ENCODE data around the gene SGMS1.
"Not testable (repeated sequence)": the region's sequence is repeated elsewhere in the genome, so short reads cannot be mapped to it uniquely, and the experiment has no call there.

SGMS1 gene

GRCh38 chr10:50456719-50457118, 167.0 kb downstream of the SGMS1 start:
- peaks cover 5% of the 10 kb centered on the region for H3K36me3 ChIP-seq (ENCODE audit: insufficient read depth, insufficient read length, low read length)
- H3K4me1 ChIP-seq (ENCODE audit: insufficient read depth, insufficient read length): no peaks in the 10 kb centered on the region
- no peaks in the 10 kb centered on the region for H3K27me3 ChIP-seq (ENCODE audit: insufficient read depth, insufficient read length)
- no peak for TF ChIP-seq SUZ12 (IDR thresholded peaks at IDR 0.05; ENCODE audit: extremely low read depth, insufficient read depth, insufficient read length)
- no peak for TF ChIP-seq ZNF274 (IDR thresholded peaks at IDR 0.05; ENCODE audit: low read depth, low read length)
- DNase-seq (ENCODE audit: low read depth, low spot score): no peak
- H3K4me3 ChIP-seq (ENCODE audit: insufficient read length, low read depth): no peak overlapping the region
- no peak overlapping the region for H3K9ac ChIP-seq (ENCODE audit: insufficient read length, low read depth)
- H3K9me3 ChIP-seq (ENCODE audit: insufficient read depth, low read length): no peaks in the 10 kb centered on the region

GRCh38 chr10:50453940-50454339, 169.8 kb downstream of the SGMS1 start:
- Histone ChIP-seq H3K27me3 (ENCODE audit: insufficient read depth, insufficient read length) (no peaks in the 10 kb centered on the region), H3K4me1 (ENCODE audit: insufficient read depth, insufficient read length) (no peaks in the 10 kb centered on the region)
- TF ChIP-seq YY1 (IDR thresholded peaks at IDR 0.05; ENCODE audit: insufficient read depth, insufficient read length): no peak
- TF ChIP-seq ZNF274 (IDR thresholded peaks at IDR 0.05; ENCODE audit: low read depth, low read length): no peak
- no peak for TF ChIP-seq SUZ12 (IDR thresholded peaks at IDR 0.05; ENCODE audit: extremely low read depth, insufficient read depth, insufficient read length)

GRCh38 chr10:50452603-50453002, 171.2 kb downstream of the SGMS1 start:
- Histone ChIP-seq H3K4me3 (ENCODE audit: insufficient read length, low read depth) (no peak overlapping the region), H3K9ac (ENCODE audit: insufficient read length, low read depth) (no peak overlapping the region), H3K4me1 (ENCODE audit: insufficient read depth, insufficient read length) (no peaks in the 10 kb centered on the region), H3K36me3 (ENCODE audit: insufficient read depth, insufficient read length, low read length) (no peaks in the 10 kb centered on the region), H3K9me3 (ENCODE audit: insufficient read depth, low read length) (no peaks in the 10 kb centered on the region), H3K27me3 (ENCODE audit: insufficient read depth, insufficient read length) (no peaks in the 10 kb centered on the region)
- no peak for DNase-seq (ENCODE audit: low read depth, low spot score)
- TF ChIP-seq YY1 (IDR thresholded peaks at IDR 0.05; ENCODE audit: insufficient read depth, insufficient read length) (no peak), ZNF274 (IDR thresholded peaks at IDR 0.05; ENCODE audit: low read depth, low read length) (no peak), SUZ12 (IDR thresholded peaks at IDR 0.05; ENCODE audit: extremely low read depth, insufficient read depth, insufficient read length) (no peak)

More at GRCh38 chr10:50453940-50454339, 169.8 kb downstream of the SGMS1 start:
- no peak overlapping the region for H3K4me3 ChIP-seq (ENCODE audit: insufficient read length, low read depth)
- no peaks in the 10 kb centered on the region for H3K9me3 ChIP-seq (ENCODE audit: insufficient read depth, low read length)
- H3K36me3 ChIP-seq (ENCODE audit: insufficient read depth, insufficient read length, low read length): no peaks in the 10 kb centered on the region
- H3K9ac ChIP-seq (ENCODE audit: insufficient read length, low read depth): no peak overlapping the region
- no peak for DNase-seq (ENCODE audit: low read depth, low spot score)

- peaks cover 6% of the 10 kb centered on the region; the same call in 1 of the 2 replicates for H3K9me3 ChIP-seq (ENCODE audit: insufficient read depth, low read length)
- H3K36me3 ChIP-seq (ENCODE audit: insufficient read depth, insufficient read length, low read length): no peaks in the 10 kb centered on the region
- H3K27me3 ChIP-seq (ENCODE audit: insufficient read depth, insufficient read length): no peaks in the 10 kb centered on the region
- no peak overlapping the region for H3K9ac ChIP-seq (ENCODE audit: insufficient read length, low read depth)
- TF ChIP-seq YY1 (IDR thresholded peaks at IDR 0.05; ENCODE audit: insufficient read depth, insufficient read length) (no peak), ZNF274 (IDR thresholded peaks at IDR 0.05; ENCODE audit: low read depth, low read length) (no peak), SUZ12 (IDR thresholded peaks at IDR 0.05; ENCODE audit: extremely low read depth, insufficient read depth, insufficient read length) (no peak)
- no peak overlapping the region for H3K4me3 ChIP-seq (ENCODE audit: insufficient read length, low read depth)
- H3K4me1 ChIP-seq (ENCODE audit: insufficient read depth, insufficient read length): no peaks in the 10 kb centered on the region
- DNase-seq (ENCODE audit: low read depth, low spot score): no peak
These were observed 176.1 kb downstream of the SGMS1 start for GRCh38 chr10:50447691-50448090.

- not testable (repeated sequence) for H3K9ac ChIP-seq (ENCODE audit: insufficient read length, low read depth); H3K9me3 ChIP-seq (ENCODE audit: insufficient read depth, low read length); H3K36me3 ChIP-seq (ENCODE audit: insufficient read depth, insufficient read length, low read length); H3K4me3 ChIP-seq (ENCODE audit: insufficient read length, low read depth); H3K4me1 ChIP-seq (ENCODE audit: insufficient read depth, insufficient read length); H3K27me3 ChIP-seq (ENCODE audit: insufficient read depth, insufficient read length)
- DNase-seq (ENCODE audit: low read depth, low spot score): peak; percentile 15
These were observed 178.0 kb downstream of the SGMS1 start for GRCh38 chr10:50445777-50446176.

GRCh38 chr10:50440489-50440888, 183.3 kb downstream of the SGMS1 start:
- Histone ChIP-seq H3K9ac (ENCODE audit: insufficient read length, low read depth) (no peak overlapping the region), H3K27me3 (ENCODE audit: insufficient read depth, insufficient read length) (no peaks in the 10 kb centered on the region), H3K36me3 (ENCODE audit: insufficient read depth, insufficient read length, low read length) (no peaks in the 10 kb centered on the region), H3K9me3 (ENCODE audit: insufficient read depth, low read length) (no peaks in the 10 kb centered on the region), H3K4me1 (ENCODE audit: insufficient read depth, insufficient read length) (no peaks in the 10 kb centered on the region), H3K4me3 (ENCODE audit: insufficient read length, low read depth) (no peak overlapping the region)
- TF ChIP-seq YY1 (IDR thresholded peaks at IDR 0.05; ENCODE audit: insufficient read depth, insufficient read length): no peak
- TF ChIP-seq ZNF274 (IDR thresholded peaks at IDR 0.05; ENCODE audit: low read depth, low read length): no peak
- TF ChIP-seq SUZ12 (IDR thresholded peaks at IDR 0.05; ENCODE audit: extremely low read depth, insufficient read depth, insufficient read length): no peak
- no peak for DNase-seq (ENCODE audit: low read depth, low spot score)

GRCh38 chr10:50439806-50440205, 183.9 kb downstream of the SGMS1 start:
- TF ChIP-seq ZNF274 (IDR thresholded peaks at IDR 0.05; ENCODE audit: low read depth, low read length): no peak
- Histone ChIP-seq H3K4me1 (ENCODE audit: insufficient read depth, insufficient read length) (no peaks in the 10 kb centered on the region), H3K9ac (ENCODE audit: insufficient read length, low read depth) (no peak overlapping the region), H3K36me3 (ENCODE audit: insufficient read depth, insufficient read length, low read length) (no peaks in the 10 kb centered on the region), H3K4me3 (ENCODE audit: insufficient read length, low read depth) (no peak overlapping the region), H3K27me3 (ENCODE audit: insufficient read depth, insufficient read length) (no peaks in the 10 kb centered on the region), H3K9me3 (ENCODE audit: insufficient read depth, low read length) (no peaks in the 10 kb centered on the region)
- DNase-seq (ENCODE audit: low read depth, low spot score): no peak

GRCh38 chr10:50439187-50439586, 184.6 kb downstream of the SGMS1 start:
- no peaks in the 10 kb centered on the region for H3K27me3 ChIP-seq (ENCODE audit: insufficient read depth, insufficient read length)
- TF ChIP-seq SUZ12 (IDR thresholded peaks at IDR 0.05; ENCODE audit: extremely low read depth, insufficient read depth, insufficient read length): no peak
- no peak for TF ChIP-seq ZNF274 (IDR thresholded peaks at IDR 0.05; ENCODE audit: low read depth, low read length)
- no peak for TF ChIP-seq YY1 (IDR thresholded peaks at IDR 0.05; ENCODE audit: insufficient read depth, insufficient read length)
- no peak for DNase-seq (ENCODE audit: low read depth, low spot score)

More at GRCh38 chr10:50439187-50439586, 184.6 kb downstream of the SGMS1 start:
- Histone ChIP-seq H3K9ac (ENCODE audit: insufficient read length, low read depth) (no peak overlapping the region), H3K36me3 (ENCODE audit: insufficient read depth, insufficient read length, low read length) (no peaks in the 10 kb centered on the region), H3K9me3 (ENCODE audit: insufficient read depth, low read length) (no peaks in the 10 kb centered on the region), H3K4me1 (ENCODE audit: insufficient read depth, insufficient read length) (no peaks in the 10 kb centered on the region), H3K4me3 (ENCODE audit: insufficient read length, low read depth) (no peak overlapping the region)

Measured in NT2/D1 (cell line).